WTC11 (cell line): ENCODE results near the gene ABHD12. TPM values are rescaled to one million over a fixed set of nuclear protein-coding genes. Genes with fewer than 3 reads are reported as not detected.

Experiments
- ATAC-seq: fragments of 200-7000 bp; cut with Tn5 transposase; 2 replicates; pipeline ENCODE4 v1.10.0; 2021; ENCODE audit warnings: mild to moderate bottlenecking, moderate library complexity
- CTCF ChIA-PET: fragments of 300-600 bp; sonication (Branson Sonifier 250); formaldehyde crosslinking; loops from one replicate; lab custom pipeline; 2021; ENCODE audit warnings: antibody characterized with exemption; lab: Charles Lee
- POLR2A ChIA-PET: fragments of 350-600 bp; sonication (Branson Sonifier 250); formaldehyde crosslinking; loops from one replicate; lab custom pipeline; 2021; ENCODE audit warnings: antibody characterized with exemption; lab: Charles Lee
- DNase-seq: peaks from one replicate; pipeline ENCODE4 v3.0.0; 2021; ENCODE audit warnings: low spot score
- H3K27ac Mint-ChIP-seq: 2 replicates; pipeline ENCODE4 v1.8.0; 2021; ENCODE audit warnings: mixed read lengths
- H3K27me3 Mint-ChIP-seq: 2 replicates; pipeline ENCODE4 v1.8.0; 2021; ENCODE audit warnings: low read depth, mild to moderate bottlenecking, moderate library complexity, mixed read lengths
- H3K36me3 Mint-ChIP-seq: 2 replicates; pipeline ENCODE4 v1.8.0; 2021; ENCODE audit warnings: mixed read lengths
- H3K4me1 Mint-ChIP-seq: 2 replicates; pipeline ENCODE4 v1.8.0; 2022; ENCODE audit warnings: mixed read lengths
- H3K4me3 Mint-ChIP-seq: 2 replicates; pipeline ENCODE4 v1.8.0; 2021; ENCODE audit warnings: mild to moderate bottlenecking, moderate library complexity, mixed read lengths
- H3K9me3 Mint-ChIP-seq: 2 replicates; pipeline ENCODE4 v1.8.0; 2021; ENCODE audit warnings: mixed read lengths
- ATF1 ChIP-seq: sonication (generic); formaldehyde crosslinking; IDR thresholded peaks from 2 replicates; pipeline ENCODE4 v1.8.1; 2023; ENCODE audit warnings: mild to moderate bottlenecking, moderate library complexity, missing genetic modification reagents
- ESRRA ChIP-seq: sonication (generic); formaldehyde crosslinking; IDR thresholded peaks from 2 replicates; pipeline ENCODE4 v1.8.1; 2022; ENCODE audit warnings: mild to moderate bottlenecking, missing genetic modification reagents, borderline replicate concordance
- GABPB1 ChIP-seq: sonication (generic); formaldehyde crosslinking; IDR thresholded peaks from 2 replicates; pipeline ENCODE4 v1.8.1; 2023; ENCODE audit warnings: mild to moderate bottlenecking, missing genetic modification reagents
- GRHL2 ChIP-seq: fragments of 250-450 bp; sonication (Bioruptor Pico); IDR thresholded peaks from 2 replicates; pipeline ENCODE4 v1.8.0; 2022; ENCODE audit warnings: mild to moderate bottlenecking, moderate library complexity; ENCODE audit not compliant: insufficient replicate concordance, severe bottlenecking
- JAZF1 ChIP-seq: fragments of 250-450 bp; sonication (Bioruptor Pico); IDR thresholded peaks from 2 replicates; pipeline ENCODE4 v1.9.0; 2021; ENCODE audit warnings: moderate library complexity, mild to moderate bottlenecking, inconsistent platforms
- NR2C2 ChIP-seq: sonication (generic); formaldehyde crosslinking; IDR thresholded peaks from 2 replicates; pipeline ENCODE4 v1.8.0; 2022; ENCODE audit warnings: mild to moderate bottlenecking, missing genetic modification reagents
- TEAD4 ChIP-seq: sonication (generic); formaldehyde crosslinking; IDR thresholded peaks from 2 replicates; pipeline ENCODE4 v1.8.0; 2022; ENCODE audit warnings: mild to moderate bottlenecking, missing genetic modification reagents
- ZBTB21 ChIP-seq: sonication (generic); formaldehyde crosslinking; IDR thresholded peaks from 2 replicates; pipeline ENCODE4 v1.8.1; 2023; ENCODE audit warnings: mild to moderate bottlenecking, missing genetic modification reagents, borderline replicate concordance
- ZNF121 ChIP-seq: sonication (generic); formaldehyde crosslinking; IDR thresholded peaks from 2 replicates; pipeline ENCODE4 v1.8.0; 2023; ENCODE audit warnings: missing genetic modification reagents
- total RNA-seq: library from RNA; stranded (reverse); gene quantifications from 3 replicates; pipeline ENCODE4 v1.2.3, GENCODE V29; 2021
- TF ChIP-seq, protein P1 (sequence below): sonication (generic); formaldehyde crosslinking; IDR thresholded peaks from 2 replicates; pipeline ENCODE4 v1.8.0; 2023; ENCODE audit warnings: missing genetic modification reagents, mild to moderate bottlenecking, borderline replicate concordance
- TF ChIP-seq, protein P2 (sequence below): fragments of 250-450 bp; sonication (Bioruptor Pico); IDR thresholded peaks from 2 replicates; pipeline ENCODE4 v1.9.0; 2021; ENCODE audit warnings: moderate library complexity, mild to moderate bottlenecking, inconsistent platforms, borderline replicate concordance
- TF ChIP-seq, protein P3 (sequence below): sonication (generic); formaldehyde crosslinking; IDR thresholded peaks from 2 replicates; pipeline ENCODE4 v1.8.0; 2022; ENCODE audit warnings: missing genetic modification reagents
- TF ChIP-seq, protein P4 (sequence below): fragments of 250-450 bp; sonication (Bioruptor Pico); IDR thresholded peaks from 2 replicates; pipeline ENCODE4 v1.8.0; 2021; ENCODE audit warnings: mild to moderate bottlenecking
- TF ChIP-seq, protein P5 (sequence below): sonication (generic); formaldehyde crosslinking; IDR thresholded peaks from 2 replicates; pipeline ENCODE4 v1.8.1; 2022; ENCODE audit warnings: low read depth, mild to moderate bottlenecking, moderate library complexity, missing genetic modification reagents, borderline replicate concordance

ABHD12 gene
- total RNA-seq, 1 experiment from 2014 or later = 63.1 TPM

DNA sequence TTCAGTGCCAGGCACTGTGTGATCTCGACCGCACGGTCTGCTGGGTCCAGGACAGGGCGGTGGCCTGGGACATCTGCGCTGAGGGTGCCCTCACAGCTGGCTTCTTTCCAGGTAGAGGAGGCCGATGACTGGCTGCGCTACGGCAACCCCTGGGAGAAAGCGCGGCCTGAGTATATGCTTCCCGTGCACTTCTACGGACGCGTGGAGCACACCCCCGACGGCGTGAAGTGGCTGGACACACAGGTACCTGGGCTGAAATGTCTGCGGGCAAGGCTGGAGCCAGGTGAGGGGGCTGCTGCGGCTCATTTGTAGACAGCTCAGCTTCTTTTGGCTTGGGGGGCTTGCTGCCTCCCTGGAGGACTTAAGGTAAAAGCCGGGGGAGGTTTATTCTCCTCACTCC lies 116.2 kb downstream of the ABHD12 start:
- ChIA-PET POLR2A (interaction anchor here (1.3 kb wide), 1 partner anchor 27 kb away, joined by 3 read pairs; no protein-coding TSS in a partner anchor), CTCF (interaction anchor here (1.2 to 2.2 kb wide), 2 partner anchors 27 to 125 kb away, joined by 3 to 6 read pairs; partner anchors contain the start of gene PYGB)
- H3K36me3 Mint-ChIP-seq = peaks cover 37% of the 10 kb centered on the region
- no peaks in the 10 kb centered on the region for H3K9me3 Mint-ChIP-seq
- H3K4me3 Mint-ChIP-seq = no peak overlapping the region
- TF ChIP-seq, protein P1, sequence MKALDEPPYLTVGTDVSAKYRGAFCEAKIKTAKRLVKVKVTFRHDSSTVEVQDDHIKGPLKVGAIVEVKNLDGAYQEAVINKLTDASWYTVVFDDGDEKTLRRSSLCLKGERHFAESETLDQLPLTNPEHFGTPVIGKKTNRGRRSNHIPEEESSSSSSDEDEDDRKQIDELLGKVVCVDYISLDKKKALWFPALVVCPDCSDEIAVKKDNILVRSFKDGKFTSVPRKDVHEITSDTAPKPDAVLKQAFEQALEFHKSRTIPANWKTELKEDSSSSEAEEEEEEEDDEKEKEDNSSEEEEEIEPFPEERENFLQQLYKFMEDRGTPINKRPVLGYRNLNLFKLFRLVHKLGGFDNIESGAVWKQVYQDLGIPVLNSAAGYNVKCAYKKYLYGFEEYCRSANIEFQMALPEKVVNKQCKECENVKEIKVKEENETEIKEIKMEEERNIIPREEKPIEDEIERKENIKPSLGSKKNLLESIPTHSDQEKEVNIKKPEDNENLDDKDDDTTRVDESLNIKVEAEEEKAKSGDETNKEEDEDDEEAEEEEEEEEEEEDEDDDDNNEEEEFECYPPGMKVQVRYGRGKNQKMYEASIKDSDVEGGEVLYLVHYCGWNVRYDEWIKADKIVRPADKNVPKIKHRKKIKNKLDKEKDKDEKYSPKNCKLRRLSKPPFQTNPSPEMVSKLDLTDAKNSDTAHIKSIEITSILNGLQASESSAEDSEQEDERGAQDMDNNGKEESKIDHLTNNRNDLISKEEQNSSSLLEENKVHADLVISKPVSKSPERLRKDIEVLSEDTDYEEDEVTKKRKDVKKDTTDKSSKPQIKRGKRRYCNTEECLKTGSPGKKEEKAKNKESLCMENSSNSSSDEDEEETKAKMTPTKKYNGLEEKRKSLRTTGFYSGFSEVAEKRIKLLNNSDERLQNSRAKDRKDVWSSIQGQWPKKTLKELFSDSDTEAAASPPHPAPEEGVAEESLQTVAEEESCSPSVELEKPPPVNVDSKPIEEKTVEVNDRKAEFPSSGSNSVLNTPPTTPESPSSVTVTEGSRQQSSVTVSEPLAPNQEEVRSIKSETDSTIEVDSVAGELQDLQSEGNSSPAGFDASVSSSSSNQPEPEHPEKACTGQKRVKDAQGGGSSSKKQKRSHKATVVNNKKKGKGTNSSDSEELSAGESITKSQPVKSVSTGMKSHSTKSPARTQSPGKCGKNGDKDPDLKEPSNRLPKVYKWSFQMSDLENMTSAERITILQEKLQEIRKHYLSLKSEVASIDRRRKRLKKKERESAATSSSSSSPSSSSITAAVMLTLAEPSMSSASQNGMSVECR = no peak
- TF ChIP-seq, protein P2, sequence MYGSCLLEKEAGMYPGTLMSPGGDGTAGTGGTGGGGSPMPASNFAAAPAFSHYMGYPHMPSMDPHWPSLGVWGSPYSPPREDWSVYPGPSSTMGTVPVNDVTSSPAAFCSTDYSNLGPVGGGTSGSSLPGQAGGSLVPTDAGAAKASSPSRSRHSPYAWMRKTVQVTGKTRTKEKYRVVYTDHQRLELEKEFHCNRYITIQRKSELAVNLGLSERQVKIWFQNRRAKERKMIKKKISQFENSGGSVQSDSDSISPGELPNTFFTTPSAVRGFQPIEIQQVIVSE (CRISPR knock-in tag) = no peak
- TF ChIP-seq GABPB1 (CRISPR knock-in tag) (no peak), ATF1 (CRISPR knock-in tag) (no peak), ZBTB21 (CRISPR knock-in tag) (no peak), ESRRA (CRISPR knock-in tag) (no peak), JAZF1 (CRISPR knock-in tag) (no peak), GRHL2 (CRISPR knock-in tag) (no peak), NR2C2 (CRISPR knock-in tag) (no peak), ZNF121 (CRISPR knock-in tag) (no peak), TEAD4 (CRISPR knock-in tag) (no peak)
- TF ChIP-seq, protein P3, sequence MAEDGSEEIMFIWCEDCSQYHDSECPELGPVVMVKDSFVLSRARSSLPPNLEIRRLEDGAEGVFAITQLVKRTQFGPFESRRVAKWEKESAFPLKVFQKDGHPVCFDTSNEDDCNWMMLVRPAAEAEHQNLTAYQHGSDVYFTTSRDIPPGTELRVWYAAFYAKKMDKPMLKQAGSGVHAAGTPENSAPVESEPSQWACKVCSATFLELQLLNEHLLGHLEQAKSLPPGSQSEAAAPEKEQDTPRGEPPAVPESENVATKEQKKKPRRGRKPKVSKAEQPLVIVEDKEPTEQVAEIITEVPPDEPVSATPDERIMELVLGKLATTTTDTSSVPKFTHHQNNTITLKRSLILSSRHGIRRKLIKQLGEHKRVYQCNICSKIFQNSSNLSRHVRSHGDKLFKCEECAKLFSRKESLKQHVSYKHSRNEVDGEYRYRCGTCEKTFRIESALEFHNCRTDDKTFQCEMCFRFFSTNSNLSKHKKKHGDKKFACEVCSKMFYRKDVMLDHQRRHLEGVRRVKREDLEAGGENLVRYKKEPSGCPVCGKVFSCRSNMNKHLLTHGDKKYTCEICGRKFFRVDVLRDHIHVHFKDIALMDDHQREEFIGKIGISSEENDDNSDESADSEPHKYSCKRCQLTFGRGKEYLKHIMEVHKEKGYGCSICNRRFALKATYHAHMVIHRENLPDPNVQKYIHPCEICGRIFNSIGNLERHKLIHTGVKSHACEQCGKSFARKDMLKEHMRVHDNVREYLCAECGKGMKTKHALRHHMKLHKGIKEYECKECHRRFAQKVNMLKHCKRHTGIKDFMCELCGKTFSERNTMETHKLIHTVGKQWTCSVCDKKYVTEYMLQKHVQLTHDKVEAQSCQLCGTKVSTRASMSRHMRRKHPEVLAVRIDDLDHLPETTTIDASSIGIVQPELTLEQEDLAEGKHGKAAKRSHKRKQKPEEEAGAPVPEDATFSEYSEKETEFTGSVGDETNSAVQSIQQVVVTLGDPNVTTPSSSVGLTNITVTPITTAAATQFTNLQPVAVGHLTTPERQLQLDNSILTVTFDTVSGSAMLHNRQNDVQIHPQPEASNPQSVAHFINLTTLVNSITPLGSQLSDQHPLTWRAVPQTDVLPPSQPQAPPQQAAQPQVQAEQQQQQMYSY (CRISPR knock-in tag) = no peak
- TF ChIP-seq, protein P4, sequence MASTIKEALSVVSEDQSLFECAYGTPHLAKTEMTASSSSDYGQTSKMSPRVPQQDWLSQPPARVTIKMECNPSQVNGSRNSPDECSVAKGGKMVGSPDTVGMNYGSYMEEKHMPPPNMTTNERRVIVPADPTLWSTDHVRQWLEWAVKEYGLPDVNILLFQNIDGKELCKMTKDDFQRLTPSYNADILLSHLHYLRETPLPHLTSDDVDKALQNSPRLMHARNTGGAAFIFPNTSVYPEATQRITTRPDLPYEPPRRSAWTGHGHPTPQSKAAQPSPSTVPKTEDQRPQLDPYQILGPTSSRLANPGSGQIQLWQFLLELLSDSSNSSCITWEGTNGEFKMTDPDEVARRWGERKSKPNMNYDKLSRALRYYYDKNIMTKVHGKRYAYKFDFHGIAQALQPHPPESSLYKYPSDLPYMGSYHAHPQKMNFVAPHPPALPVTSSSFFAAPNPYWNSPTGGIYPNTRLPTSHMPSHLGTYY (CRISPR knock-in tag) = no peak
- TF ChIP-seq, protein P5, sequence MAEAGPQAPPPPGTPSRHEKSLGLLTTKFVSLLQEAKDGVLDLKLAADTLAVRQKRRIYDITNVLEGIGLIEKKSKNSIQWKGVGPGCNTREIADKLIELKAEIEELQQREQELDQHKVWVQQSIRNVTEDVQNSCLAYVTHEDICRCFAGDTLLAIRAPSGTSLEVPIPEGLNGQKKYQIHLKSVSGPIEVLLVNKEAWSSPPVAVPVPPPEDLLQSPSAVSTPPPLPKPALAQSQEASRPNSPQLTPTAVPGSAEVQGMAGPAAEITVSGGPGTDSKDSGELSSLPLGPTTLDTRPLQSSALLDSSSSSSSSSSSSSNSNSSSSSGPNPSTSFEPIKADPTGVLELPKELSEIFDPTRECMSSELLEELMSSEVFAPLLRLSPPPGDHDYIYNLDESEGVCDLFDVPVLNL (CRISPR knock-in tag) = no peak
- H3K4me1 Mint-ChIP-seq = no peaks in the 10 kb centered on the region
- DNase-seq (no peak), ATAC-seq (no peak)
- no peaks in the 10 kb centered on the region for H3K27me3 Mint-ChIP-seq
- 0 out of 2 replicates have a peak overlapping the region, but pooled peaks have one; percentile 53 for H3K27ac Mint-ChIP-seq
